SK-N-SH treated with all-trans-retinoic acid at 6 μM for 48 hours (cell line): ENCODE data around the gene SLC6A6.

Experiments used
- ATAC-seq: fragments of 200-7000 bp; cut with Tn5 transposase; 3 replicates; pipeline ENCODE4 v1.9.1; 2020; ENCODE audit warnings: mild to moderate bottlenecking, moderate library complexity
- ARNTL ChIP-seq: fragments of 450-650 bp; formaldehyde crosslinking; IDR thresholded peaks from 2 replicates; pipeline ENCODE4 v1.5.0; 2020; ENCODE audit warnings: low read depth, mild to moderate bottlenecking, moderate library complexity, borderline replicate concordance
- BACH2 ChIP-seq: fragments of 250-450 bp; sonication (Bioruptor Pico); IDR thresholded peaks from 2 replicates; pipeline ENCODE4 v1.9.0; 2021; ENCODE audit warnings: mild to moderate bottlenecking, borderline replicate concordance
- CSDC2 ChIP-seq: fragments of 250-450 bp; sonication (Bioruptor Pico); IDR thresholded peaks from 2 replicates; pipeline ENCODE4 v1.5.0; 2020; ENCODE audit warnings: mild to moderate bottlenecking, moderate library complexity
- ESRRG ChIP-seq: fragments of 250-450 bp; sonication (Bioruptor Pico); IDR thresholded peaks from 2 replicates; pipeline ENCODE4 v1.6.1; 2021; ENCODE audit warnings: mild to moderate bottlenecking
- GLIS3 ChIP-seq: fragments of 250-450 bp; sonication (Bioruptor Pico); IDR thresholded peaks from 2 replicates; pipeline ENCODE4 v1.5.0; 2020; ENCODE audit warnings: mild to moderate bottlenecking, moderate library complexity
- ISL1 ChIP-seq: fragments of 250-450 bp; sonication (Bioruptor Pico); IDR thresholded peaks from 2 replicates; pipeline ENCODE4 v2.1.2; 2022; ENCODE audit warnings: mild to moderate bottlenecking, moderate library complexity
- OSR1 ChIP-seq: fragments of 250-450 bp; sonication (Bioruptor Pico); IDR thresholded peaks from 2 replicates; pipeline ENCODE4 v1.8.0; 2022; ENCODE audit warnings: moderate library complexity, mild to moderate bottlenecking, inconsistent platforms
- PPARA ChIP-seq: fragments of 250-450 bp; sonication (Bioruptor Pico); IDR thresholded peaks from 2 replicates; pipeline ENCODE4 v1.5.0; 2020; ENCODE audit warnings: mild to moderate bottlenecking, borderline replicate concordance
- RARB ChIP-seq: fragments of 250-450 bp; sonication (Bioruptor Pico); IDR thresholded peaks from 2 replicates; pipeline ENCODE4 v1.8.0; 2021; ENCODE audit warnings: mild to moderate bottlenecking, moderate library complexity
- SNAI2 ChIP-seq: fragments of 250-450 bp; sonication (Bioruptor Pico); IDR thresholded peaks from 2 replicates; pipeline ENCODE4 v1.5.0; 2020; ENCODE audit warnings: mild to moderate bottlenecking, moderate library complexity
- TOX ChIP-seq: fragments of 250-450 bp; sonication (Bioruptor Pico); IDR thresholded peaks from 2 replicates; pipeline ENCODE4 v1.8.0; 2021; ENCODE audit warnings: mild to moderate bottlenecking, moderate library complexity, borderline replicate concordance
- ZC3H10 ChIP-seq: fragments of 250-450 bp; sonication (Bioruptor Pico); IDR thresholded peaks from 2 replicates; pipeline ENCODE4 v1.5.1; 2021; ENCODE audit warnings: mild to moderate bottlenecking, moderate library complexity
- ZFP3 ChIP-seq: fragments of 250-450 bp; sonication (Bioruptor Pico); IDR thresholded peaks from 2 replicates; pipeline ENCODE4 v1.5.0; 2020; ENCODE audit warnings: mild to moderate bottlenecking, moderate library complexity
- ZFP30 ChIP-seq: fragments of 450-650 bp; formaldehyde crosslinking; IDR thresholded peaks from 2 replicates; pipeline ENCODE4 v1.5.0; 2022; ENCODE audit warnings: mild to moderate bottlenecking, moderate library complexity
- ZNF565 ChIP-seq: fragments of 450-650 bp; formaldehyde crosslinking; conservative IDR thresholded peaks from 2 replicates; pipeline ENCODE4 v1.5.0; 2020; ENCODE audit warnings: low read depth, mild to moderate bottlenecking, moderate library complexity
- ZNF70 ChIP-seq: fragments of 450-650 bp; formaldehyde crosslinking; IDR thresholded peaks from 2 replicates; pipeline ENCODE4 v1.5.0; 2020; ENCODE audit warnings: mild to moderate bottlenecking, moderate library complexity
- ZNF8 ChIP-seq: fragments of 450-650 bp; formaldehyde crosslinking; IDR thresholded peaks from 2 replicates; pipeline ENCODE4 v1.5.0; 2020; ENCODE audit warnings: mild to moderate bottlenecking, moderate library complexity
- TF ChIP-seq, protein P1 (sequence below): fragments of 250-450 bp; sonication (Bioruptor Pico); IDR thresholded peaks from 2 replicates; pipeline ENCODE4 v1.8.0; 2020; ENCODE audit warnings: mild to moderate bottlenecking, moderate library complexity, borderline replicate concordance
- TF ChIP-seq, protein P2 (sequence below): fragments of 250-450 bp; sonication (Bioruptor Pico); IDR thresholded peaks from 2 replicates; pipeline ENCODE4 v1.5.1; 2021; ENCODE audit warnings: mild to moderate bottlenecking, moderate library complexity
- TF ChIP-seq, protein P3 (sequence below): fragments of 250-450 bp; sonication (Bioruptor Pico); IDR thresholded peaks from 2 replicates; pipeline ENCODE4 v1.5.0; 2020; ENCODE audit warnings: mild to moderate bottlenecking, moderate library complexity
- TF ChIP-seq, protein P4 (sequence below): fragments of 250-450 bp; sonication (Bioruptor Pico); IDR thresholded peaks from 2 replicates; pipeline ENCODE4 v1.5.1; 2020; ENCODE audit warnings: low read depth, mild to moderate bottlenecking, moderate library complexity
- TF ChIP-seq, protein P5 (sequence below): fragments of 250-450 bp; sonication (Bioruptor Pico); IDR thresholded peaks from 2 replicates; pipeline ENCODE4 v1.8.0; 2021; ENCODE audit warnings: low read depth, mild to moderate bottlenecking, moderate library complexity, borderline replicate concordance

The SLC6A6 gene

DNA sequence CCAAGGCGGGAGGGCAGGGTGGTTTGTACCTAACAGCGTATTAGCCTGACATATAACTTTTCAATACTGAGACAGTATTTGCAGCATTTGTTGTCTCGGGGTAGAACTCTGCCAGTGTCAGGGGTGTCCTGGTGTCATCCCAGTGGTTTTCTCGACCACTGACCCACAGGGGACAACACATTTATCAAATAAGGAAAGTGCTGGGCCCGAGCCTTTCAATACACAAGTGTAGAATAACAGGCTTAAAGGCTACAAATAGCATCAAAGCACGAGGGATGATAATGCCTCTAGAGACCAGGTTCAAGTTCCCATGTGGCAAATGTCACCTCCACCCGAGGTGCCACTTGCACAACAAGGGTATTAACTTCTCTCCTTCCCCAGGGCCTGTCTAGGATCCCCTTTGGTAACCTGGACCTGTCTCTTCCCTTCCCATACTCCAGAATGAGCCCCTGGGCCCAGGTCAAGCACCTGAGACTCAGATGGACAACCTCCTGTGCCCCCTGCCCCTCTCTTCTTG lies 9.5 kb upstream of the SLC6A6 start:
- ATAC-seq = no peak
- no peak for TF ChIP-seq TOX (CRISPR knock-in tag)
- TF ChIP-seq RARB (CRISPR knock-in tag) = no peak
- TF ChIP-seq ZNF8 (CRISPR knock-in tag) = no peak
- no peak for TF ChIP-seq OSR1 (CRISPR knock-in tag)
- TF ChIP-seq, protein P1, sequence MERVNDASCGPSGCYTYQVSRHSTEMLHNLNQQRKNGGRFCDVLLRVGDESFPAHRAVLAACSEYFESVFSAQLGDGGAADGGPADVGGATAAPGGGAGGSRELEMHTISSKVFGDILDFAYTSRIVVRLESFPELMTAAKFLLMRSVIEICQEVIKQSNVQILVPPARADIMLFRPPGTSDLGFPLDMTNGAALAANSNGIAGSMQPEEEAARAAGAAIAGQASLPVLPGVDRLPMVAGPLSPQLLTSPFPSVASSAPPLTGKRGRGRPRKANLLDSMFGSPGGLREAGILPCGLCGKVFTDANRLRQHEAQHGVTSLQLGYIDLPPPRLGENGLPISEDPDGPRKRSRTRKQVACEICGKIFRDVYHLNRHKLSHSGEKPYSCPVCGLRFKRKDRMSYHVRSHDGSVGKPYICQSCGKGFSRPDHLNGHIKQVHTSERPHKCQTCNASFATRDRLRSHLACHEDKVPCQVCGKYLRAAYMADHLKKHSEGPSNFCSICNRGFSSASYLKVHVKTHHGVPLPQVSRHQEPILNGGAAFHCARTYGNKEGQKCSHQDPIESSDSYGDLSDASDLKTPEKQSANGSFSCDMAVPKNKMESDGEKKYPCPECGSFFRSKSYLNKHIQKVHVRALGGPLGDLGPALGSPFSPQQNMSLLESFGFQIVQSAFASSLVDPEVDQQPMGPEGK (CRISPR knock-in tag) = no peak
- TF ChIP-seq ZNF565 = no peak
- TF ChIP-seq ZC3H10 = no peak
- no peak for TF ChIP-seq ZFP30 (CRISPR knock-in tag)
- no peak for TF ChIP-seq ARNTL
- no peak for TF ChIP-seq BACH2 (CRISPR knock-in tag)
- TF ChIP-seq, protein P2, sequence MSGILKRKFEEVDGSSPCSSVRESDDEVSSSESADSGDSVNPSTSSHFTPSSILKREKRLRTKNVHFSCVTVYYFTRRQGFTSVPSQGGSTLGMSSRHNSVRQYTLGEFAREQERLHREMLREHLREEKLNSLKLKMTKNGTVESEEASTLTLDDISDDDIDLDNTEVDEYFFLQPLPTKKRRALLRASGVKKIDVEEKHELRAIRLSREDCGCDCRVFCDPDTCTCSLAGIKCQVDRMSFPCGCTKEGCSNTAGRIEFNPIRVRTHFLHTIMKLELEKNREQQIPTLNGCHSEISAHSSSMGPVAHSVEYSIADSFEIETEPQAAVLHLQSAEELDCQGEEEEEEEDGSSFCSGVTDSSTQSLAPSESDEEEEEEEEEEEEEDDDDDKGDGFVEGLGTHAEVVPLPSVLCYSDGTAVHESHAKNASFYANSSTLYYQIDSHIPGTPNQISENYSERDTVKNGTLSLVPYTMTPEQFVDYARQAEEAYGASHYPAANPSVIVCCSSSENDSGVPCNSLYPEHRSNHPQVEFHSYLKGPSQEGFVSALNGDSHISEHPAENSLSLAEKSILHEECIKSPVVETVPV (CRISPR knock-in tag) = no peak
- TF ChIP-seq, protein P3, sequence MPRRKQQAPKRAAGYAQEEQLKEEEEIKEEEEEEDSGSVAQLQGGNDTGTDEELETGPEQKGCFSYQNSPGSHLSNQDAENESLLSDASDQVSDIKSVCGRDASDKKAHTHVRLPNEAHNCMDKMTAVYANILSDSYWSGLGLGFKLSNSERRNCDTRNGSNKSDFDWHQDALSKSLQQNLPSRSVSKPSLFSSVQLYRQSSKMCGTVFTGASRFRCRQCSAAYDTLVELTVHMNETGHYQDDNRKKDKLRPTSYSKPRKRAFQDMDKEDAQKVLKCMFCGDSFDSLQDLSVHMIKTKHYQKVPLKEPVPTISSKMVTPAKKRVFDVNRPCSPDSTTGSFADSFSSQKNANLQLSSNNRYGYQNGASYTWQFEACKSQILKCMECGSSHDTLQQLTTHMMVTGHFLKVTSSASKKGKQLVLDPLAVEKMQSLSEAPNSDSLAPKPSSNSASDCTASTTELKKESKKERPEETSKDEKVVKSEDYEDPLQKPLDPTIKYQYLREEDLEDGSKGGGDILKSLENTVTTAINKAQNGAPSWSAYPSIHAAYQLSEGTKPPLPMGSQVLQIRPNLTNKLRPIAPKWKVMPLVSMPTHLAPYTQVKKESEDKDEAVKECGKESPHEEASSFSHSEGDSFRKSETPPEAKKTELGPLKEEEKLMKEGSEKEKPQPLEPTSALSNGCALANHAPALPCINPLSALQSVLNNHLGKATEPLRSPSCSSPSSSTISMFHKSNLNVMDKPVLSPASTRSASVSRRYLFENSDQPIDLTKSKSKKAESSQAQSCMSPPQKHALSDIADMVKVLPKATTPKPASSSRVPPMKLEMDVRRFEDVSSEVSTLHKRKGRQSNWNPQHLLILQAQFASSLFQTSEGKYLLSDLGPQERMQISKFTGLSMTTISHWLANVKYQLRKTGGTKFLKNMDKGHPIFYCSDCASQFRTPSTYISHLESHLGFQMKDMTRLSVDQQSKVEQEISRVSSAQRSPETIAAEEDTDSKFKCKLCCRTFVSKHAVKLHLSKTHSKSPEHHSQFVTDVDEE (CRISPR knock-in tag) = no peak
- no peak for TF ChIP-seq GLIS3 (CRISPR knock-in tag)
- TF ChIP-seq, protein P4, sequence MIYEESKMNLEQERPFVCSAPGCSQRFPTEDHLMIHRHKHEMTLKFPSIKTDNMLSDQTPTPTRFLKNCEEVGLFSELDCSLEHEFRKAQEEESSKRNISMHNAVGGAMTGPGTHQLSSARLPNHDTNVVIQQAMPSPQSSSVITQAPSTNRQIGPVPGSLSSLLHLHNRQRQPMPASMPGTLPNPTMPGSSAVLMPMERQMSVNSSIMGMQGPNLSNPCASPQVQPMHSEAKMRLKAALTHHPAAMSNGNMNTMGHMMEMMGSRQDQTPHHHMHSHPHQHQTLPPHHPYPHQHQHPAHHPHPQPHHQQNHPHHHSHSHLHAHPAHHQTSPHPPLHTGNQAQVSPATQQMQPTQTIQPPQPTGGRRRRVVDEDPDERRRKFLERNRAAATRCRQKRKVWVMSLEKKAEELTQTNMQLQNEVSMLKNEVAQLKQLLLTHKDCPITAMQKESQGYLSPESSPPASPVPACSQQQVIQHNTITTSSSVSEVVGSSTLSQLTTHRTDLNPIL (CRISPR knock-in tag) = no peak
- no peak for TF ChIP-seq PPARA (CRISPR knock-in tag)
- no peak for TF ChIP-seq ZNF70 (CRISPR knock-in tag)
- TF ChIP-seq ZFP3 (CRISPR knock-in tag) = no peak
- no peak for TF ChIP-seq ISL1
- no peak for TF ChIP-seq ESRRG
- TF ChIP-seq CSDC2 = no peak

DNA sequence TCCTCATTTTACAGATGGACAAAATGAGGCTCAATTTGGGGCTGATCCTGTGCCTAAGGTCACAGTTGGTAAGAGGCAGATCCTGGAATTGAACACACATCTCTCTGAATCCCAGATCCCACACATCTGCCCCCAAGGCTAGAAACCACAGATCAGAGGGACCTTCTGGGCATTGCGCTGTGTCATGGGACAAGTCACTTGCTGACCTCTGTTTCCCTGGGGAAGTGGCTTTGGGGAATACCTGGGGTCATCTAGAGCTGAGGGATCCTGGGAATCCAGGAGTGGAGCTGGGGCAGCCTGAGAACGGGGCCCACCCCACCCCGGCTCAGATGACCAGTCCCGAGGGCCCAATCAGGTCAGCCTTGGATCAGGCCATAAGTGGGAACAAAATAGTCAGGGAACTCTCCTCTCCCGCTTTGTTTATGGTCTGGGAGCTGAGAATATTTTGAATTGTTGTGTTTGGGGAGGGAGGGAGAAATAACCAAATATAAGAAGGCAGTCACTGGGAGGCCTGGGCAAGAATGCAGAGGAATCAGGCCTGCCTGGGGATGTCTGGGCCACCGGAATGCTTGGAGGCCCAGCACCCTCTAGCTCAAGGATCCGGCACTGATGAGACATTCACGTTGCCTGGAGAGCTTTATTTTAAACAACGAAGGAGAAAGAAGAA lies 8.8 kb upstream of the SLC6A6 start:
- no peak; the same call in 2 of the 3 replicates for ATAC-seq
- TF ChIP-seq, protein P4 (CRISPR knock-in tag) = no peak
- no peak for TF ChIP-seq SNAI2 (CRISPR knock-in tag)
- TF ChIP-seq GLIS3 (CRISPR knock-in tag) = no peak
- TF ChIP-seq ZNF565 = no peak
- no peak for TF ChIP-seq TOX (CRISPR knock-in tag)
- TF ChIP-seq ARNTL = no peak
- no peak for TF ChIP-seq RARB (CRISPR knock-in tag)
- TF ChIP-seq, all 23 proteins: peak for 0

DNA sequence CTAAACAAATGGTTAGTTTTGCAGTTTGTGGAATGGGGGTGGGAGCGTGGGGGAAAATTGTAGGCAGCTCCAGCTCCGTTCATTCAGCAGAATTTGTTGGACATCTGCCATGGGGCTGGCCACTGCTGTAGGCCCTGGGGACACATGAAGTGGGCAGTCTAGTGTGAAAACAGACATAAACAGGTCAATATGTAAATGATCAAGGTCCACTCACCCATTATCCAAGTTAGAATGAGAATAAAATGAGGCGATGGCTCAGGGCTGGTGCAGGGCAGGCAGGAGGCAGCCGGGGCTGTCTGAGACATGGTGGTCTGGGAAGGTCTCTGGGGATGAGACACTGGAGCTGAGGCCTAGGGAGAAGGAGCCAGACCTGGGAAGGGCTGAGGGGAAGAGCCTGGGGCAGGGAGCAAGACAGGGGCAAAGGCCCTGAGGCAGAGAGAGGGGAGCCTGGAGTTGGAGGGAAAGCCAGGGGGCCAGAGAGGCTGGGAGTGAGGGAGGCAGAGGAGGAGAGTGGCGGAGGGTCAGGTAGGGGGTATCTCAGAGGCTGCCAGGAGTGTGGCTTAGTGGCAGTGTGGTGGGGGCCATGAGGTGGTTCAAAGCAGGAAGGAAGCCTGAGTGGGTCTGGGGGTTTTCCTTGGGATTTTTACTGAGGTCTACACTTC lies 6.2 kb upstream of the SLC6A6 start:
- no peak for ATAC-seq
- no peak for TF ChIP-seq SNAI2 (CRISPR knock-in tag)
- TF ChIP-seq, protein P3 (CRISPR knock-in tag) = no peak
- TF ChIP-seq, protein P5, sequence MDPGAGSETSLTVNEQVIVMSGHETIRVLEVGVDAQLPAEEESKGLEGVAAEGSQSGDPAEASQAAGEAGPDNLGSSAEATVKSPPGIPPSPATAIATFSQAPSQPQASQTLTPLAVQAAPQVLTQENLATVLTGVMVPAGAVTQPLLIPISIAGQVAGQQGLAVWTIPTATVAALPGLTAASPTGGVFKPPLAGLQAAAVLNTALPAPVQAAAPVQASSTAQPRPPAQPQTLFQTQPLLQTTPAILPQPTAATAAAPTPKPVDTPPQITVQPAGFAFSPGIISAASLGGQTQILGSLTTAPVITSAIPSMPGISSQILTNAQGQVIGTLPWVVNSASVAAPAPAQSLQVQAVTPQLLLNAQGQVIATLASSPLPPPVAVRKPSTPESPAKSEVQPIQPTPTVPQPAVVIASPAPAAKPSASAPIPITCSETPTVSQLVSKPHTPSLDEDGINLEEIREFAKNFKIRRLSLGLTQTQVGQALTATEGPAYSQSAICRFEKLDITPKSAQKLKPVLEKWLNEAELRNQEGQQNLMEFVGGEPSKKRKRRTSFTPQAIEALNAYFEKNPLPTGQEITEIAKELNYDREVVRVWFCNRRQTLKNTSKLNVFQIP (CRISPR knock-in tag) = no peak
- TF ChIP-seq RARB (CRISPR knock-in tag) = no peak
- TF ChIP-seq OSR1 (CRISPR knock-in tag) = no peak
- TF ChIP-seq, protein P2 (CRISPR knock-in tag) = no peak
- TF ChIP-seq CSDC2 = no peak
